Subcutaneous abdominal adipose tissue (tissue), 5 donors: ENCODE data around the gene PRKCE.

Experiments used
- H3K27ac ChIP-seq: one replicate; pipeline ENCODE4 v1.7.0; 2013; ENCODE audit warnings: low read depth, mild to moderate bottlenecking, inconsistent platforms, low read length, moderate library complexity
- H3K27me3 ChIP-seq, 5 donors: one replicate each; pipeline ENCODE4 v1.7.0; 2013; ENCODE audit warnings: low read length in 5 of 5, inconsistent platforms in 1 of 5; ENCODE audit not compliant: control insufficient read depth in 5 of 5, insufficient read depth in 4 of 5
- H3K36me3 ChIP-seq, 5 donors: one replicate each; pipeline ENCODE4 v1.7.0; 2013; ENCODE audit warnings: low read length in 5 of 5; ENCODE audit not compliant: control insufficient read depth in 5 of 5, insufficient read depth in 5 of 5
- H3K4me1 ChIP-seq, 5 donors: one replicate each; pipeline ENCODE4 v1.7.0; 2013; ENCODE audit warnings: low read length in 5 of 5, mild to moderate bottlenecking in 3 of 5, moderate library complexity in 1 of 5; ENCODE audit not compliant: control insufficient read depth in 5 of 5, insufficient read depth in 5 of 5
- H3K4me3 ChIP-seq, 5 donors: one replicate each; pipeline ENCODE4 v1.7.0; 2013; ENCODE audit warnings: low read length in 5 of 5, low read depth in 1 of 5
- H3K9ac ChIP-seq, 5 donors: one replicate each; pipeline ENCODE4 v1.7.0; 2013; ENCODE audit warnings: low read length in 5 of 5, mild to moderate bottlenecking in 4 of 5, moderate library complexity in 3 of 5
- H3K9me3 ChIP-seq, 5 donors: one replicate each; pipeline ENCODE4 v1.7.0; 2013; ENCODE audit warnings: low read length in 5 of 5; ENCODE audit not compliant: control insufficient read depth in 5 of 5
- donor health status: healthy.
- donor health status: healthy.
- donor health status: healthy.
- donor health status: healthy.
- donor health status: healthy.

Gene PRKCE

DNA sequence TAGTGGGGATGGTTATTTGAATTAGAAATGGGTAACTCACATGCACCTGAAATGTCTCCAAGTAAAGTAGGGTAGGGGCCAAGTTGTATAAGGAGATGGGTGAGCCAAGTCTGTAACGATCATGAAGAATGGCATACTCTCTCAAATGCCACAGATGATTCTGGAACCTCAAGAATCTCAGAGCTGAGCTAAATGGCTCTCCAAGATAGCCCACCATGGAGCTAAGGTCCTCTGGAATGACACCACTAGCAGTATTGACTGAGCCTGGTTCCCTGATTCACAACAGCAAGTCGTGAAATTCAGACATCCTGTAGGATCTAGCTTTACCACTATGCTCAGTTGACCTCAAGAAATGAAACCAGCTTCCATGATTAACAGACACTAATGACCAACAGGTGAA lies 529.8 kb downstream of the PRKCE start:
- H3K4me1 ChIP-seq, result peaks cover 9 to 15% (median 13%) of the 10 kb centered on the region in 5 donors
- no peak overlapping the region for H3K9ac ChIP-seq
- H3K9me3 ChIP-seq, result no peaks in the 10 kb centered on the region
- H3K27me3 ChIP-seq, result no peaks in the 10 kb centered on the region
- H3K4me3 ChIP-seq, result no peak overlapping the region
- H3K36me3 ChIP-seq, result peaks cover 0 to 10% (median 2%) of the 10 kb centered on the region in 5 donors
- H3K27ac ChIP-seq, result no peak overlapping the region

DNA sequence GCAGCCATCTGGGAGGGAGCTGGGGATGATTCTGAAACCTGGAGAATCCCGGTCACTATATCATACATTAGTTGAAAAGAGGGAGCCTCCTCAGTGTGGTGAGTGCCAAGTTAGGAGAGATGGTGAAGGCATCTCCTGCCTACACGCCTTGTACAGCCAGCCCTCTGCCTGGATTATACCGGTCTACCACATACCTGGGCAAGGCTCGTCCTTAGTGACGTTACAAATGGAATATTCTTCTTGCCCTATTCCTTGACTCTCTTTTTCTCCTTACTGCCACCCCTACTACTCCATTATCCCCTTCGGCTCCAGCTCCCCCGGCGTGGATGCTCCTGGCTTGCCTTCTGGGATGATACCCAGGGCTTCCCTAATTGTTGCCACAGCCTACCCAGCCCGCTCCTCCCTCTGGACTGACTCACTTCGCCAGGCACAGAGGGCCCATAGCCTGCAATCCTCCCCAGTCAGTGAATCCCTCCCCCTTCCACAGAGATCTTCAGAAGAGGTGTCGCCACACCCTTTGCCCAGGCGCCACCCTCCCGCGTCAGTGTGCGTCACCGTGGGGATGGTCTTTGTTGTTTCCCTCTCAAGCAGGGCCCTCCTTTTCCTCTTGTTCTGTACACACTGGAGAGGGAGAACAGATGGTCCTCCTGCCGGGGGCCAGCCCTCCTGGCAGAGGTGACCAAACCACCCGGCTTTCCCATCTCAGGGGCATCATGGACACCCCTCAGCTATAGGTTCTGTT lies 530.5 kb downstream of the PRKCE start:
- Histone ChIP-seq H3K4me3 (no peak overlapping the region), H3K9ac (no peak overlapping the region), H3K4me1 (peaks cover 11 to 17% (median 16%) of the 10 kb centered on the region in 5 donors), H3K36me3 (peaks cover 0 to 10% (median 2%) of the 10 kb centered on the region in 5 donors), H3K27me3 (no peaks in the 10 kb centered on the region), H3K27ac (no peak overlapping the region), H3K9me3 (no peaks in the 10 kb centered on the region)

DNA sequence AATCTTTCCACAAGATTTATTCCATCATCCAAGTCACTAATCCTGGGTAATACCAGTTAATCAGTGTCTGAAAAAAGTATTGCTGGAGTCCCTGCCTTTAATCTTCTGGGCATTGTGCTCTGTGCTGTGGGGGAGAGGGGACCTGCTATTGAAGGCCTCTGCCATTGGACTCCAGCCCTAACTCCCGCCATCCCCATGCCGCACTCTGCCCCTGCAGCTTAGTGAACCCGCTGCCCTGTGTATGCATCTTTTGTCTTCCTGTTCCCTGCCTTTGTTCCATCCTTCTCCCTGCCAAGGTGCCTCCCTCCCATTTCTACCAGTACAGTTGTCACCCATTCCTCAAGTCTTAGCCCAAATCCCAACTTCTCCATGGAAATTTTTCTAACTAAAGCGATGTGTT lies 532.0 kb downstream of the PRKCE start:
- Histone ChIP-seq H3K36me3 (peaks cover 0 to 10% (median 2%) of the 10 kb centered on the region in 5 donors), H3K9me3 (no peaks in the 10 kb centered on the region), H3K9ac (no peak overlapping the region), H3K4me1 (peaks cover 11 to 30% (median 29%) of the 10 kb centered on the region in 5 donors), H3K27me3 (no peaks in the 10 kb centered on the region), H3K4me3 (no peak overlapping the region), H3K27ac (no peak overlapping the region)

DNA sequence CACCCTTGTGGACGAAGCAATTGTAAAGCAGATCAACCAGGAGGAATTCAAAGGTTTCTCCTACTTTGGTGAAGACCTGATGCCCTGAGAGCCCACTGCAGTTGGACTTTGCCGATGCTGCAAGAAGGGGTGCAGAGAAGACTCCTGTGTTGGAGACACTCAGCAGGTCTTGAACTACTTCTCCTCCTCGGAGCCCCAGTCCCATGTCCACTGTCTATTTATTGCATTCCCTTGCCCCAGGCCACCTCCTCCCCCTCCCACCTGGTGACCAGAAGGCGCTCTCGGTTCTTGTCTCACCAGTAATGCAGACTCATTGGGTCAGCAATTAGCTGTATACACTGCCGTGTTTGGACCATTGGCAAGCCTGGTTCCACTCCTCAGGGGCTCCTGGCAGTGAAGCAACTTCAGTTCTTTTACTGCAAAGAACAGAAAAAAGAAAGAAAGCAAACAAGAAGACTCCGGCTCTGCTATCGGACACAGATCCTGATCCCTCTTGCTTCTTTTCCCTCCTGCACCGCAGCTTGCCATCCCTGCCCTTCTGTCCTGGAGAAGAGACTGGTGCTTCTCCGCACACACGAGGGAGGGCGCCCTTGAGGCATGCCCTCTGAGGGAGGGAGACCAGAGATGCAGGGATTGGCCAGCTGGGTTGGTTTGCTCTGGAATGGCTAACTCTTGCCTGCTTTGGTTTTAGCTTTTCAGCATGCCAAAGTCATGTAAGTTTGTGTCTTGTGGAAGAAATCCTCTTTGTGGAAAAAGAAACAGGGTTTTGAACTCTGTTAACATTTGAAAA lies 533.5 kb downstream of the PRKCE start:
- no peaks in the 10 kb centered on the region for H3K9me3 ChIP-seq
- H3K9ac ChIP-seq, result no peak overlapping the region
- H3K4me1 ChIP-seq, result peaks cover 2 to 17% (median 15%) of the 10 kb centered on the region in 5 donors
- H3K27ac ChIP-seq, result no peak overlapping the region
- no peak overlapping the region for H3K4me3 ChIP-seq
- H3K27me3 ChIP-seq, result no peaks in the 10 kb centered on the region
- peaks cover 0 to 10% (median 2%) of the 10 kb centered on the region in 5 donors for H3K36me3 ChIP-seq

DNA sequence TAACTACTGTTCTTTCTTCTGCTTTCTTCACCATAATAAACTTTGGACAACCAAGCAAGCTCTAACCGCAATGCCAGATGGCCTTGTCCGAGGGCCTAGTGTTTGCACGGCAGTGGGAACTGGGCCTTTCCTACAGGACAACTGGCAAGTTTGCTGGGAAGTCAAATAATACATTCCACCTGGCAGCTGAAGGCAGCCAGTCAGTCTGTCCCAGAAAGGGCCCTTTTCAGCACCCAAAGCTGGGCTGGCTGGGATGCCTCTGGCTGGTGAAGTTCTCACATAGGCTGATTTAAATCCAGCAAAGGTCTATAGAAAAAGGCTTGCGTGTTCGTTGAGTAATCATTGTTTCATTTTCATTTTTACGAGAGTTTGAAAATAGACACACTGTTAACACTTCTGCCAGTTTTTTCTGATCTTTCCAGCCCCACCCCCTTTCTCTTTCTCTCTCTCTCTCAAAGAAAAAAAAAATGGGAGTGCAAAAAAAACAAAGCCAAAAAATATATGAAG lies 535.7 kb downstream of the PRKCE start:
- Histone ChIP-seq H3K36me3 (peaks cover 0 to 10% (median 2%) of the 10 kb centered on the region in 5 donors), H3K4me1 (peaks cover 2 to 17% (median 15%) of the 10 kb centered on the region in 5 donors), H3K9ac (peak overlapping the region; percentile 36 to 77 (median 62)), H3K4me3 (peak overlapping the region; percentile 48 to 63 (median 54)), H3K27me3 (no peaks in the 10 kb centered on the region), H3K27ac (peak overlapping the region; percentile 74), H3K9me3 (no peaks in the 10 kb centered on the region)

DNA sequence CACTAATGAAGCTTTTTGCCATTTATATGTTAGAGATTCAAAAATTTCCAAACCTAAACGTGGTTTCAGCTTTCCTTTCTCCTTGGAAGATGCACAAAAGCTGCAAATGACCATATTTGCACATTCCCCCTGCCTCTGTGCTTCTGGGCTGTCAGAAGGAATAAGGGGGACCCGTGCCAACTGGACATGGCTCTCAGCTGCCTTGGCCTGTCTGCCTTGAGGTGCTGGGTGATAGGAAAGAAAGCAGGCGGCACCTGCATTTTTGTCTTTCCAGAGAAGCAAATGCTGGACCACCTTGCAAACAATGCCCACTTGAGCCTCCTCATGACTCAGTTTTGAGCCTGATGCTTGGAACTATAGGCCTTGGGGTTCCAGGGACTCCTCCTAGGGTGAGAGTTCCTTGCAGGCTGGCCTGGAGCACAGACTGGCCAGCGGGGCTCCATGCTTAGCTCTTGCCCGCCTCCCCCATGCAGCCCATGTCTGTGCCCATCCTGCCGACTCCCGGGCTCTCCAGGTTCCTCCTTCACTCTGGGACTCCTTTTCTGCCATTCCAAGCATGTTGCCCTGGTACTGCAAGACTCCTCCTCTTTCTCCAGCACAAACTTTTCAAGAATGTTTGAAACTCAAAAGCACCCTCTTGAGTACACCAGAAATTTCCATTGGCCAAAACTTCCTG lies 536.7 kb downstream of the PRKCE start:
- Histone ChIP-seq H3K4me1 (peaks cover 2 to 17% (median 15%) of the 10 kb centered on the region in 5 donors), H3K9me3 (no peaks in the 10 kb centered on the region), H3K9ac (no peak overlapping the region), H3K27me3 (no peaks in the 10 kb centered on the region), H3K4me3 (no peak overlapping the region), H3K36me3 (peaks cover 0 to 10% (median 2%) of the 10 kb centered on the region in 5 donors), H3K27ac (no peak overlapping the region)

DNA sequence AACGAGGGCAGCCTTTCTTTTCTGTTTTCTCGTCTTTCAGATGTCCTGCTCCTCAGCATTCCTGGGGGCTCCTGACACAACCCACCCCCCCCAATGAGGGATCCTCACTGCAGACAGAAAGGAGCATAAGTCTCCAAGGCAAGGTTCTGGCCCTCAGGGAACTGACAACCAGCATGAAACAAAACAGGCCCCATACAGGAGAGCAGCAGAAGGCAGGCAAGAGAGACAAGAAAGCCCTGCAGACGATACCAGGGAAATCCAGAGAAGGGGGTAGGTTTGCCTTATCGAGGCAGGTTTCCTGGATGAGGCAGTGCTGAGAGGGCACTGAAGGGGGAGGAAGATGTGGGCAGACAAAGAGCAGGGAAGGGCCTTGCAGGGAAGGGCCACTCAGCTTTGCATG lies 541.9 kb downstream of the PRKCE start:
- peaks cover 0 to 22% (median 16%) of the 10 kb centered on the region in 5 donors for H3K4me1 ChIP-seq
- H3K36me3 ChIP-seq, result no peaks in the 10 kb centered on the region
- H3K27me3 ChIP-seq, result no peaks in the 10 kb centered on the region
- no peaks in the 10 kb centered on the region for H3K9me3 ChIP-seq
- H3K9ac ChIP-seq, result no peak overlapping the region
- H3K4me3 ChIP-seq, result no peak overlapping the region
- H3K27ac ChIP-seq, result no peak overlapping the region

DNA sequence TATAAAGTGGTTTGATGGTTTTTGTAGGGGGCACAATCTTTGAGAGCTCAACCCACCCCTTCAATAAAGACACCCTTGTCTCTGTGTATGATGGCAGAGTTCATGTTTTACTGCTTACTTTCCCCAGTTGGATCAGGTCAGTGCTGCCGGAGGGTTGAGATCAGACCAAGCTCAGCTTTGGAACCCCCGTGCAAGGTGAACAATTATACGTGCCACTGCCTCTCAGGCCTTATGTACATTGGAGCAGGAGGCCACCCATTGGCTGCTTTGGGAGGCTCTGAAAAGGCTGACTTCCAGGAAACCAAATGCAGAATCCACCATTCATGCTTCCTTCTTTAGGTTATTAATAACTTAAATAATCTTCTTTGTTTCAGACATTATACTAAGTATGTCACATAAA lies 542.4 kb downstream of the PRKCE start:
- H3K4me3 ChIP-seq, result no peak overlapping the region
- no peak overlapping the region for H3K9ac ChIP-seq
- H3K9me3 ChIP-seq, result no peaks in the 10 kb centered on the region
- peaks cover 0 to 27% (median 20%) of the 10 kb centered on the region in 5 donors for H3K4me1 ChIP-seq
- no peaks in the 10 kb centered on the region for H3K36me3 ChIP-seq
- H3K27me3 ChIP-seq, result no peaks in the 10 kb centered on the region
- no peak overlapping the region for H3K27ac ChIP-seq

DNA sequence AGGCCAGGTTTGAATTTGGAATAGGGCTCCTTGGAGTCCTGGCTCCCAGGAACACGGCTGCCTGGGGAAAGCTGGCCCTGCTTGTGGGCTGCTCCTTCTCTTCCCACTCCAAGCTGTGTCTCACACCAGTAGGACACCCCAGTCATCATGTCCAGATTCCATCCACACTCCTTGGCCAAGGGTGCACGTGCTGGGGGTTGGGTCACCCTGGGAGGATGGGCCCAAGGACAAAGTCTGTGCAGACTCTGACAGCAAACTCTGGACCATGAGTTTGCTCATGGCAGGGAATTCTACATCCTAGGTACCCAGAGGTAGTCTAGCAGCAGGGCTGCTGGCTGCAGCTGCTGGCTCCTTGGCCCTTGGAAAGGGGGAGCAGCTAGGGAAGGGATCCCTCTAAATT lies 543.4 kb downstream of the PRKCE start:
- Histone ChIP-seq H3K9ac (no peak overlapping the region), H3K27me3 (no peaks in the 10 kb centered on the region), H3K27ac (no peak overlapping the region), H3K4me3 (no peak overlapping the region), H3K4me1 (peaks cover 0 to 35% (median 20%) of the 10 kb centered on the region in 5 donors), H3K9me3 (no peaks in the 10 kb centered on the region), H3K36me3 (no peaks in the 10 kb centered on the region)
